ENCODE results near the gene ZNF804B. TPM values are rescaled to one million over a fixed set of nuclear protein-coding genes. Genes with fewer than 3 reads are reported as not detected.

The ZNF804B gene
- total RNA-seq, 1 experiment from 2014 or later, result not detected

GRCh38 chr7:88967432-88967831 is 207.9 kb downstream of the ZNF804B start:
- DNase-seq (ENCODE audit: low read depth), result no peak

DNA sequence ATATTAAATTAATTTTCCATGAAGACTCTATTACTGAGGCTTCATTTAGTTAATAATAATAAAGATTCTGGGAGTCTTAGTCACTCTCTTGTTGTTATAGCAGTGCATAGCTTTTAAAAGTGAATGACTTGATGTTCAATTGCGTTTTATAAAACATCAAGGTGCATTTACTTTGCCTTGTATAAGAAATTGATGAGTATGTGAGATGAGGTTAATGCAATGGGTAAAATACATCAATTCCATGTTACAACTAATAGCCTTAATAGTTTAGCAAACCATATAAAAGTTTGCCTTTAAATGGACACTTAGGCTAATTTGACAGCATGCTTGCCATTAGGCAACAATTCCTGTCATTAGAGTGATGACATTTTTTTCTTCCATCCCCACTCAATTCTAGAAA is 209.7 kb downstream of the ZNF804B start:
- DNase-seq (ENCODE audit: low read depth), result no peak

DNA sequence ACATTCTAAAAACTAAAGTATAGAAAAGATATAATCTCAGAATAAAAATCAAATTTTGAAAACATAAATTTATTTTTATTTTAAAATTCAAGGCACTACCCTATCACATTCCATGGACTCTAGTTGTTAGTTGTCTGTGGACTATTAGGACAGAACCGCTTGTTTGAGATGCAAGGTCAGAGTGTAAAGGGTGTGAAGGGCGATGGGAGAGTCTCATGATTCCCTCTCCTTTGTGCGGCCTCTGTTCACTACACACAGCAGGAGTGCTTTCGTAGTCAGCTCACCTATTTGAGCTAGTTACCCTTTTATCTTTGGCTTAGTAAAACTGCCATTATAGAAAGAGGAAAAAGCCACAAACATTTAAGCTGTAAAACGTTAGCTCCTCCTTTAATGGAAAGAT is 225.8 kb downstream of the ZNF804B start:
- DNase-seq (ENCODE audit: low read depth), result no peak

DNA sequence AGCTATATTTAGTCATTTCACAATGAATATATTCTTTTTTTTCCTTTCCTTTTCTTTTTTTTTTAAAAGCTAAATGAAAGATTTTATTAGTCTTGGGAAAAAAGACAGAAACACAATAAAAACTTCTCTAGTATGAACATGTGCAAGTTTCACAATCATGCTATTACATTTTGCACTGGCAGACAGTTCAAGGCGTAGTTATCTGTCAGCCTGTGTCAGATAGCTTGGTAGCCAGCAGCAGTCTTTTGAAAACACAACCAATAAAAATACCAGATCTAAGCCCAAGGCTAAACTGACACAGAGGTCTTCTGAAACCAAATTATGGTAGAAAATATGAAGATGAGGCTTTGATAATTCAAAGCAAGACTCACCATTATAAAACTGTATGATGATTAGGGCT is 241.8 kb downstream of the ZNF804B start:
- no peak for DNase-seq (ENCODE audit: low read depth)

GRCh38 chr7:89002981-89003956 is 243.8 kb downstream of the ZNF804B start:
- DNase-seq (ENCODE audit: low read depth), result peak; percentile 4

DNA sequence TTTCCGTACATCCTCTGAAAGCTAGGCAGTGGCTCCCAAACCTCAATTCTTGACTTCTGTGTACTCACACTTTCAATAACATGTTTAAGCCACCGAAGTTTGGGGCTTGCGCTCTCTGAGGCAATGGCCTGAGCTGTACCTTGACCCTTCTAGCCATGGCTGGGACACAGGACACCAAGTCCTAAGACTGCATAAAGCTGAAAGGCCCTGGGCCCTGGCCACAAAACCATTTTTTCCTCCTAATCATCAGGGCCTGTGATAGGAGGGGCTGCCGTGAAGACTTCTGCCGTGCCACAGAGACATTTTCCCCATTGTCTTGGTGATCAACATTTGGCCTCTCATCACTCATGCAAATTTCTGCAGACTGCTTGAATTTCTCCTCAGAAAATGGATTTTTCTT is 252.5 kb downstream of the ZNF804B start:
- DNase-seq (ENCODE audit: low read depth), result no peak

GRCh38 chr7:89017695-89018094 is 258.2 kb downstream of the ZNF804B start:
- DNase-seq (ENCODE audit: low read depth), result no peak

GRCh38 chr7:89021741-89022140 is 262.2 kb downstream of the ZNF804B start:
- no peak for DNase-seq (ENCODE audit: low read depth)

DNA sequence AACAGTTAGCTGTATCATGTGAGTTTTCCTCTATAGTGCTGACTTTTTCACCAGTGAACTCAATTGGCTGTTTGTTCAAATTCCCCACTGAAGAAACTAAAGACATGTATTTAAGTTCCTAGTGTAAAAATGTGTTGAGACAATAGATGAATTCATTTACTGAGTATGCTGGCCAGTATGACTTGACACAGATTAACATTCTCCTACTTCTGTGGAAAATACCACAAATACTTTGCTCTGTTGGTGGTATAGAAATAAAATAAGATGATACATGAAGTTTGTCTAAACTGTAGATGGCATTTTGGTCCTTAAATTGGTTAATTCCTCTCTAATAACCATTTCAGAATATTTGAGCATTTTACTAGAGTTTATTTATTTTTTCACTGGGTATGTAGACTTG is 263.7 kb downstream of the ZNF804B start:
- DNase-seq (ENCODE audit: low read depth), result no peak

GRCh38 chr7:89023877-89024276 is 264.4 kb downstream of the ZNF804B start:
- DNase-seq (ENCODE audit: low read depth), result no peak

GRCh38 chr7:89027781-89028180 is 268.3 kb downstream of the ZNF804B start:
- no peak for DNase-seq (ENCODE audit: low read depth)

DNA sequence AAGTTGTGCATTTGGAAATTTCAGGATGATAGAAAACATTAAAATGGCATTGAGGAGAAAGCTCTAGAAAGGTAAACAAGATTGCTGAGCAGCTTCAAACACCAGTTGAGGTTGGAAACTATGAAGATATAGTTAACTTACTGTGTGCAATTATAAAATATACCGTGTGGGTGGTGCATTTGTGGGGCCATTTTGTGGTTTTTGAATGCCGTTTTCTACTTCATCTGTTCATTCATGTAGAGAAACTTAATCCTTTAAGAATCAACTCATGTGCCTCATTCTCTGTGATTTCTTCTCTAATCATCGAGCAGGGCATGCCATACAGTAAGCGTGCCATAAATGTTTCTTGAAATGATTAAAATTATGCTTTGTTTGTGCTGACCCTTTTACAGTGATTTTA is 268.8 kb downstream of the ZNF804B start:
- DNase-seq (ENCODE audit: low read depth), result no peak

GRCh38 chr7:89029864-89030263 is 270.4 kb downstream of the ZNF804B start:
- peak; percentile 63 for DNase-seq (ENCODE audit: low read depth)

DNA sequence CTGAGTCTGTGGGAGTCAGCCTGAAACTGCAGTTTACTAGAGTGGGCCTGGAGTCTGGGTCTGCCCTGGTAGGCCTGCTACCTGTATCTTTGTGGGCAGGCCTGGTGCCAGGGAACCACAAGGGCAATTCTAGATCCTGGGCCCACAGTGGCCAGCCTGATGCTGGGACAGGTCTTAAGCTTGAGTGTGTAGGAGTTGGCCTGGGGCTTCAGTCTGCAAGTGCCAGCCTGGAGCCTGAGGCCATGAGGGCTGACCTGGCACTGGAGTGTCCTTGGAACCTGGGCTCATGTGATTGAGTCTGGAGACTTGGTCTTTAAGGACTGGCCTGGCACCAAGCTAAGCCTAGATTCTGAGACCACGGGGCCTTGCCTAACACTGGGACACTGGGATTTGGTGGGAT is 281.7 kb downstream of the ZNF804B start:
- no peak for DNase-seq (ENCODE audit: low read depth)

GRCh38 chr7:89042940-89043339 is 283.4 kb downstream of the ZNF804B start:
- DNase-seq (ENCODE audit: low read depth), result no peak

DNA sequence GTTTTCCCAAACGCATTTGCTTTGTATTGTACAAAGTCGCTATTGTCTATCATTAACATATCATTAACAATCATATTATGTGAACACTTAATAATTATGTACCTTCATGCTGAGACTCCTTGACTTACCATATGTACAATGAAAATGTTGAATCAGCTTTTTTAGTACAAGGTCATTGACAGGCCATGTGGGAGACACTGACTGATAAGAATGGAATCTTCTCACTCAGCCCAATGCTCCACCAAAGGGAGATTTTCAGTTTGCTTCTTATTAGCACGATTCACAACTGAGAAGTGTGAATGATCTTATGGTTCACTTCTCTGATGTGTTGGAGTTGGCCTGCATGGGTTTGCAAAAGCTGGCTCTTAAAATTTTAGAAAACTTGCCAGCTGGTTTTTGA is 289.5 kb downstream of the ZNF804B start:
- no peak for DNase-seq (ENCODE audit: low read depth)

DNA sequence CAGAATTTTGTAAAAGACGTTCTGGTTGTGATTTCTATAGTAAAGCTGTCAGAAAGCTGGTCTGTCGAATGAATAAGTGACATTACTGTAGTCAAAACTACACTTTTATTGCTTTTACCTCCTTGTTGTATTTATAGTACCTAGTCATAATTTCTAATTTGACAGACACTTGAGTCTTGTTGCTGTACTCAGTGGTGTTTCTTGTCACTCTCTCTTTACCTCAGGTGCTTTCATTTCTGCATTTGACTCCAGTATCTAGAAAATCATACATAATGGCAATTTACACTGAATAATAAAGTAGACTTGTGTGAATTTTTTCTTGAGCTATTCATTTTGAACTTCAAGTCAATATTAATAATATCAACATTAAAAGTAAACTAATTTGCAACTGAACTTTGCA is 293.6 kb downstream of the ZNF804B start:
- DNase-seq (ENCODE audit: low read depth), result no peak

DNA sequence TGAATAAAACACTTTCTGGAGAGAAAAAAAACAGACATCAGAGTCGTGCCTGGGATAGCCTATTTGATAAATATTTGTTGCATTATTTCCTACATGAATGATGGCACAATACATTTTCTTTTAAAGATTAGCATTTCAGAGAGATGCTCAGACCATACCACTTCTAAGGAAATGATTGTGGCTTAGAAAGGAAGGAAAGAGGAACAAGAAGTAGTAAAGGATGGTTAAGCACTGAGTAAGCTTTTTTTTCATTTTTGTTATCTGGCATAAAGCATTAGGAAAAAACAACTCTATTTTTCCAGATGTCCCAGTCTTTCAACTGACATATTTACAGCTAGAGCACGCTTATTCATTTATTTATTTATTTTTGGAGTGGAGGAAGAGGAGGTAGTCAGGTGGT is 294.9 kb downstream of the ZNF804B start:
- DNase-seq (ENCODE audit: low read depth), result no peak

DNA sequence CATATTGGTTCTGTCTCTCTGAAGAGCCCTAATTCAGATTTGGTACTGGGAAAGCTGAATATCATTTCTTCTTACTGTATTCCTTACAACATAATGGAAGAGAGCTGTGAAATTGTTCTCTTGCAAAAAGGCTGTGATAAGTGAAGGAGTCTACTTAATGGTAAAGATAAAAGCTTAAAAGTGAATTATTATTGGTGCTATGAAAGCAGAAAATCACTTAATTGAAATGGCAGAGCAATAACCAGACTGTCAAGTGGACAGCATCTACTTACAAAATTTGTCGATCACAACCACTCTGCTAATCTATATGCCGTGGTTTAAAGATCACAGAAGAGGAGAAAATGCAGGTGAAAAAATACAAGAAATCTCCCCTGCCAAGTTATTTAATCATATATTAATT is 300.7 kb downstream of the ZNF804B start:
- DNase-seq (ENCODE audit: low read depth), result no peak

DNA sequence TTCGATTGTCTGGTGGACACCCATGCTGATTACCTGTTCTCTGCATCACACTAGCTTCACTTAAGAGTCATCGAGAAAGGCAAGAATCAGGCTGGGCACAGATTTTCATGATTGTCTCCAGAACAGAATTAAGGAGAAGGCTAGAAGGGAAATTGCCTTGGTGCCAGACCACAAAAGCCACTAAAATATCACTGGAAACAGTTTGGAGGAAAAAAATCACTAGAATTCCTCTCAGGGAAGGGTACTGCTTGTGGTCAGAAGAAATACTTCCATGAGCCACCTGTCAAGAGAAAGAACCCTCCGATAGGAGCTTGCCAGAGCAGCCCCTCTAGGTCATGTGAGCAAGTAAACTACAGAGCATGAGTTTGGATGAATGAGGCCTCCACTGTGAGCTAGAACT is 305.3 kb downstream of the ZNF804B start:
- peak; percentile 18 for DNase-seq (ENCODE audit: low read depth)

GRCh38 chr7:89067048-89067447 is 307.5 kb downstream of the ZNF804B start:
- no peak for DNase-seq (ENCODE audit: low read depth)

GRCh38 chr7:89072081-89072480 is 312.6 kb downstream of the ZNF804B start:
- DNase-seq (ENCODE audit: low read depth), result peak; percentile 15

DNA sequence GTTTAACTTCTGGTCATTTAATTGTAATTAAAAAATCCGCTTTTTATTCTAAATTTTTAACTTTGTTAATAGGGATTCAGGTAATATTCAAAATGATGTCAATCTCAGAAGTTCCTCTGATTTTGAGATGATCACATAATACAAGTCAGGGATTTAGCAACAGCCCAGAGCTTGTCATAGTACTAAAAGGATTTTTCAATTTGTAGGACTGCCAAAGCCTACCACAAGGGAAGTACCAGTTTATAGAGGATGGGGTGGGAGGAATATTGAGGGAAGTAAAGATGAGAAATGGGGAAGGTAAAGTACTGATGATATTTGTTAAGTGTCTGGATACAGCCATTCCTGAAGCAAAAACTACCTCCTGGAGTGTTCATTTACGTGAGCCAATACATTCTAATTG is 314.3 kb downstream of the ZNF804B start:
- DNase-seq (ENCODE audit: low read depth), result no peak

DNA sequence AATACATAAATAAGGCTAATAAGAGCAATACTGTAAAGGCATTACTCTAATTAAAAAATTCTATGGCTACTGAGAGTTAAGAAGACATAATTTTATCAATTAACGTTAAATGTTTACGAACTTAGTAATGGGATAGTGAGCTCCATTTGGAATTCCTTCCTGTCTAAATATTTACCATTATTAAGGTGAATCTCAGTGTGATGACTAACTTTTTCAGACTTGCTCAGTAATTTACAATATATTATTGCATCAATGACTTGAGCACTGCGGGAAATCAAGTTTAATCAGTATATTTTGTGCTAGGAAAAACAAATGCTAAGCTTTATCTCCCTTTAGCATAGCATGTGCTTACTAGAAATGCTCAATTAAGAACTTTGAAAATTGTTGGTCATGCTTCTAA is 318.5 kb downstream of the ZNF804B start:
- DNase-seq (ENCODE audit: low read depth), result no peak

All from LHCN-M2 (cell line).